Hematopoietic multipotent progenitor cell (in vitro differentiated cells): ENCODE data around the gene SLC25A5. TPM values are rescaled to one million over a fixed set of nuclear protein-coding genes. Genes with fewer than 3 reads are reported as not detected.
"Not testable (repeated sequence)": the region's sequence is repeated elsewhere in the genome, so short reads cannot be mapped to it uniquely, and the experiment has no call there.

Source experiments
- DNase-seq, 3 donors: peaks; one replicate each; pipeline ENCODE4 v3.0.0-alpha.2; 2011 to 2015; ENCODE audit warnings: low read depth in 2 of 3, low spot score in 2 of 3
- small RNA-seq: library from RNA; depleted of rRNA; stranded (forward); fragments of <200 nt; gene quantifications from one replicate; pipeline ENCODE3, GENCODE V24; 2012
- total RNA-seq: library from RNA; depleted of rRNA; stranded (reverse); fragments of >200 nt; gene quantifications from one replicate; pipeline ENCODE4 v1.2.3, GENCODE V29; 2012

Gene SLC25A5
- total RNA-seq, 1 donor: 340 TPM

- no peak for DNase-seq
These were observed 34.7 kb downstream of the SLC25A5 start for GRCh38 chrX:119502727-119503483.

- DNase-seq: no peak
These were observed 35.2 kb downstream of the SLC25A5 start for GRCh38 chrX:119503484-119503861.

- not testable (repeated sequence) for DNase-seq
These were observed 36.9 kb downstream of the SLC25A5 start for GRCh38 chrX:119505145-119505544.

DNA sequence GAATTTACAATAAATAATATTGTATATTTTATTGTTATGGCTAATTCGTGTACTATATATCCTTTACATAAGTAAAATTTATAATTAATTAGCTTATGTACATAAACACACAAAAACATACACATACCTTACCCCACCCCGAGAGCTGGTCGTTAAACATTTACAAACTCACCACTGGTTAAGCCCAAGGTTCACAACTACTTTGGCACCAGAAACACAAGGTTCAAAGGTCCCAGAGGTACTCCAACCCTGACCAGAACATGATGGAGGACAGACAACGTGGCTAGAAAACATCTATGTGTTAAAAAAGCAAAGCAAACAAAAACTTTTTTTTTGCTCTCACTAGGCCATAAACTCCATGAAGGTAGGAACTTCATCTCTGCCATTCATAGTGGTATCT lies 37.7 kb downstream of the SLC25A5 start:
- DNase-seq: no peak

DNA sequence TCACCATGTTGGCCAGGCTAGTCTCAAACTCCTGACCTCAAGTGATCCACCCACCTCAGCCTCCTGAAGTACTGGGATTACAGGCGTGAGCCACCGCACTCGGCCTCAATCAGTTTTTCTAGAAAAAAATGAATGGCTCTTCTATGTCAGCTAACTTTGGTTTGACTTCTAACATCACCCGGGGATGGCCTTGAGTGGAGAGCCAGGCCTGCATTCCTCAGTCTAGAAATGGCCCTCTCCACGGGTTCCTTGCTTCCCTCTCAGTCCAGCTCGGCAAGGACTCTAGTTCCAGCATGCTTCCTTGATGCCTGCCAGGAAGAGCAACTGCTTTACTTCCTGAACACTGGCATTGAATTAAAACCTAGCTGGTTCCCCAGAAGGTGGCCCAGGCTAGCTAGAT lies 39.0 kb downstream of the SLC25A5 start:
- no peak for DNase-seq

DNA sequence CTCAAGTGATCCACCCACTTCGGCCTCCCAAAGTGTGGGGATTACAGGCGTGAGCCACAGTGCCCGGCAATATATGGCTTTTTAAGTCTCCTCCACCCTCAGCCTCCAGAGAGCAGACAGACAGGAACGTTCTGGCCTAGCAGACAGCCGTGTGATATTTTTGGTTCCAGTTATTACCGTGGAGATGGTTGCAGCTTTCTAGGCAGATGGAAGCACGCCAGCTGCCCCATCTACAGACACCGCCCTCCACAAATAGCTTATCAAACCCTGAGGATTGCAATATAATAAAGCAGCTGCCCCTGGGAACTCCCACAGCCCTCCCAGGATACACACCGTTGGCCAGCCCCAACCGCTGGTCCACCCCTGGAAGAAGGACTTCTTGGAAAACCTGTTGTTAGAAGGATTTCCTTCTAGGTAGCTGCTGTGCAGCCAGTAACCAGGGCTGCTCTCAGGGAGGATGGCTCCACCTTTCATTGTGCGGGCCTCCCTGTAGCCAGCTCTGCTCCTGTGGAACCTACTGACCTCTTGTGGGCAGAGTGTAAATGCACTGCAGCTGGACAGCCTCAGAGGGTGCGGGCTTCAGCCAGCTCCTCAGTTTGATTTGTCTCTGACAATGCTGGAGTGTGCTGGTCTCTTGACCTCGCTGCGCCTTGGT lies 44.0 kb downstream of the SLC25A5 start:
- peak in 2 of 3 donors; percentile 53 to 81 for DNase-seq

DNA sequence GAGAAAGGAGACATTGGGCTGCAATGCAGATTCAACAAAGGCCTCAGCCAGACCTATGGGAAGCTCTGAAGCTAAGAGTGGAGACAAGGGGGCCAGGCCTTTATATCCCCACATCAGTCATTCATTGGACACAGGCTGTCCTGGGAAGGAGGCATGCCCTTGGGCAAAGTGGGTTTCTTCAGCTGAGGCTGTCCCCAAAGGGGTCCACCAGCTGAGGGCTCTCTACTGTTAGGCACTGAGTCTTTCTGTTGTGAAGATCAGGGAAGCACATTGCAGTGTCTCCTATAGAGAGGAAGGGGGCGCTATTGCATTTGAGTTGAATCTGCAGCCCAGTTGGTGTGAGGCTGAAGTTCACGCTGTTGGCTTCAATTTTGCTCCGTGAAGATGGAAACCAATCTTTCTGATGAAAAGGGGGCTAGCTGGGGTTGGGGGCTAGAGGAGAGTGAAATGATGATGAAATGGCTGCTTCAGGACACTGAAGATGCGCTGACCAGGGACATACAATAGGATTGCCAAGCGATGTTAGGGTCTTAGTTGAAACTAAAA lies 48.0 kb downstream of the SLC25A5 start:
- DNase-seq: peak; percentile 38 to 74 (median 59)

DNA sequence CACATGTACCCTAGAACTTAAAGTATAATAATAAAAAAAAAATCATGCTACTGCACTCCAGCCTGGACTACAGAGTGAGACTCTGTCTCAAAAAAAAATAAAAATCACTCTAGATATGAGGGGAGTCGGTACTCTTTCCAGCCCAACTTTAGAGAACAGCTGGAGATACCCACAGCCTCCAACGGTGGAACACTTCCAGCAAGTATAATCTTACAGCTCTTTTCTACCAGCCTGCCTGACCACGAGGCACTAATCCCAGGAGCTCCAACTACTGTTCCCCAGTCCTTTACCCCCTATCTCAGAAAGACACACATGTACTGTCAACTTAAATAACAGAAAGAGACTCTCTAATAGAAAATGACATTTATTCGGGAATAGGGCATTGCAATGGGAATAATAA lies 50.1 kb downstream of the SLC25A5 start:
- no peak for DNase-seq

Small RNAs within 50 kb of the gene (small RNA-seq; reads per million reads assigned to genes)
- gene RNU1-67P (2.7 reads per million, percentile 76 among the genes with 10 or more reads in this experiment), gene RNY3P16 (not detected)

Other genes starting within 250 kb of the SLC25A5 start
- 60.3 TPM for gene PGRMC1, start 232.2 kb upstream of the SLC25A5 start, total RNA-seq
- 8.3 TPM for gene SLC25A43, start 69.1 kb upstream of the SLC25A5 start, total RNA-seq
- 17.8 TPM for gene STEEP1, start 97.0 kb downstream of the SLC25A5 start, total RNA-seq
- 21.3 TPM for gene UBE2A, start 106.1 kb downstream of the SLC25A5 start, total RNA-seq
- 5.4 TPM for gene NKRF, start 138.0 kb downstream of the SLC25A5 start, total RNA-seq
- 316 TPM for gene SEPTIN6, start 224.7 kb downstream of the SLC25A5 start, total RNA-seq